ENCODE measurements around the gene ZNF521. TPM values are rescaled to one million over a fixed set of nuclear protein-coding genes. Genes with fewer than 3 reads are reported as not detected.
"Not testable (repeated sequence)": the region's sequence is repeated elsewhere in the genome, so short reads cannot be mapped to it uniquely, and the experiment has no call there.

Gene ZNF521
- total RNA-seq, 1 donor from 2014 or later, result 75.1 TPM

DNA sequence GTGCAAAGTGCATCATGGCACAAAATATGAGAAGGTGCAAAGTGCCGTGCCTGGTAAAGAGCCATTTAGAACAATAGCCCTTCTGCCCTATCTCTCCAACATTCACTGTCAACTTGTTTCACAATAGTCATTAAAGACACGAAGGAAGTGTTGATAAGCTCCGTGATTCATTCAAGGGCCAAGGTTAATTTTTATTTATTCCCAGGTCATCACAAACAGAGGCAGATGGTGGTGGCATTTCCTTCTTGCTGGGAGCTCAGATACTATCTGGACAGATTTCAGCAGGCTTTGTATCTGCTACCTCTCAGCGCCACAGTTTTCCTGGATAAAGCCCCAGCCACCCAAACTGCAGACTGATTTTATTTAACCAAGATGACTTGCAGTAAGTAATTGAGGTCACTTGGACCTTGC is 309.3 kb downstream of the ZNF521 start:
- H3K27me3 Mint-ChIP-seq, result peaks cover 25% of the 10 kb centered on the region
- H3K27ac Mint-ChIP-seq, result no peak overlapping the region
- H3K4me3 Mint-ChIP-seq, result no peak overlapping the region
- peaks cover 18% of the 10 kb centered on the region for H3K4me1 Mint-ChIP-seq (ENCODE audit: unreplicated experiment)
- no peak for DNase-seq (ENCODE audit: extremely low spot score, unreplicated experiment)
- H3K36me3 Mint-ChIP-seq, result peaks cover 4% of the 10 kb centered on the region
- TF ChIP-seq, protein P1, sequence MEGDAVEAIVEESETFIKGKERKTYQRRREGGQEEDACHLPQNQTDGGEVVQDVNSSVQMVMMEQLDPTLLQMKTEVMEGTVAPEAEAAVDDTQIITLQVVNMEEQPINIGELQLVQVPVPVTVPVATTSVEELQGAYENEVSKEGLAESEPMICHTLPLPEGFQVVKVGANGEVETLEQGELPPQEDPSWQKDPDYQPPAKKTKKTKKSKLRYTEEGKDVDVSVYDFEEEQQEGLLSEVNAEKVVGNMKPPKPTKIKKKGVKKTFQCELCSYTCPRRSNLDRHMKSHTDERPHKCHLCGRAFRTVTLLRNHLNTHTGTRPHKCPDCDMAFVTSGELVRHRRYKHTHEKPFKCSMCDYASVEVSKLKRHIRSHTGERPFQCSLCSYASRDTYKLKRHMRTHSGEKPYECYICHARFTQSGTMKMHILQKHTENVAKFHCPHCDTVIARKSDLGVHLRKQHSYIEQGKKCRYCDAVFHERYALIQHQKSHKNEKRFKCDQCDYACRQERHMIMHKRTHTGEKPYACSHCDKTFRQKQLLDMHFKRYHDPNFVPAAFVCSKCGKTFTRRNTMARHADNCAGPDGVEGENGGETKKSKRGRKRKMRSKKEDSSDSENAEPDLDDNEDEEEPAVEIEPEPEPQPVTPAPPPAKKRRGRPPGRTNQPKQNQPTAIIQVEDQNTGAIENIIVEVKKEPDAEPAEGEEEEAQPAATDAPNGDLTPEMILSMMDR (conservative IDR thresholded peaks at IDR 0.05), result no peak
- H3K9me3 Mint-ChIP-seq, result no peaks in the 10 kb centered on the region

DNA sequence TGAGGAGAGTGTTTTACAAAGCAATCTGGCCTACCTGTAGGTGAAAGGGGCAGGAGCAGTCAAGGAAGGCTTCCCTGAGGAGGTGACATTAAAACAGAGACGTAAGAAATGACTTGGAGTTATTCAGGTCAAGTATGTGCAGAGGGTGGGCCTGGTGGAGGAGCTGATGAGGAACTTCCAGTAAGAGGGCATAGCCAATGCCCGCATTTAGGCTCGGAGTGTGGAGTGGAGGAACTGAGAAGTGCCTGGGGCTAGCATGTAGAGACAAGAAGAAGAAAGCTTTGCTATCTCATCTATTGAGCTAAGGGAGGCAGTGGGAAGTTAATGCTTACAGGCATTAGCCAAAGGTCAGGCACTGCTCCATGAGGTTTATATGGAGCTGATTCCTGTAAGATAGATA is 312.2 kb downstream of the ZNF521 start:
- TF ChIP-seq, protein P1 (conservative IDR thresholded peaks at IDR 0.05), result no peak
- H3K9me3 Mint-ChIP-seq, result no peaks in the 10 kb centered on the region

DNA sequence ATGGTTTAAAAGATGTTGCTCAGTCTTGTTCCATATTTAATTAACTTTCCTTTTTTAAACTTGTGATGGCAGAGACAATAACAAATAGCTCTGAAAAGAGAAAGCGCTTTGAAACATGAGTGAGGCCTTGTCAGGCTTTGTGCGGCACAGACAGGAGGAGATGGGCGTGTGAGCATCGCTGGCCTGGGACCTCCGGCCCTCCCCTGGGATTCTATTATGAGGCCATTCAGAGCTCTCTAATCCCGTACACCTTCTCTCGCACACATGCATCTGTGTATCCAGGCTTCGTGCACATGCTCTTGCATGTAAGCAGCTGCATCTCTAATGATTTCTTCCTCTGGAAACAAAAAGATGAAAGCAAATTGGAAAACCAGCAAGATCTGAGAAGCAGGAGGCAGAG is 313.7 kb downstream of the ZNF521 start:
- Mint-ChIP-seq H3K4me3 (no peak overlapping the region), H3K4me1 (ENCODE audit: unreplicated experiment) (peaks cover 18% of the 10 kb centered on the region), H3K27me3 (peaks cover 18% of the 10 kb centered on the region), H3K9me3 (no peaks in the 10 kb centered on the region), H3K27ac (no peak overlapping the region), H3K36me3 (no peaks in the 10 kb centered on the region)
- TF ChIP-seq, protein P1 (conservative IDR thresholded peaks at IDR 0.05), result no peak
- DNase-seq (ENCODE audit: extremely low spot score, unreplicated experiment), result no peak

More for the DNA sequence above, 312.2 kb downstream of the ZNF521 start:
- Mint-ChIP-seq H3K27me3 (peaks cover 28% of the 10 kb centered on the region), H3K4me1 (ENCODE audit: unreplicated experiment) (peaks cover 24% of the 10 kb centered on the region), H3K27ac (no peak overlapping the region), H3K4me3 (no peak overlapping the region), H3K36me3 (peaks cover 4% of the 10 kb centered on the region)
- DNase-seq (ENCODE audit: extremely low spot score, unreplicated experiment), result no peak

DNA sequence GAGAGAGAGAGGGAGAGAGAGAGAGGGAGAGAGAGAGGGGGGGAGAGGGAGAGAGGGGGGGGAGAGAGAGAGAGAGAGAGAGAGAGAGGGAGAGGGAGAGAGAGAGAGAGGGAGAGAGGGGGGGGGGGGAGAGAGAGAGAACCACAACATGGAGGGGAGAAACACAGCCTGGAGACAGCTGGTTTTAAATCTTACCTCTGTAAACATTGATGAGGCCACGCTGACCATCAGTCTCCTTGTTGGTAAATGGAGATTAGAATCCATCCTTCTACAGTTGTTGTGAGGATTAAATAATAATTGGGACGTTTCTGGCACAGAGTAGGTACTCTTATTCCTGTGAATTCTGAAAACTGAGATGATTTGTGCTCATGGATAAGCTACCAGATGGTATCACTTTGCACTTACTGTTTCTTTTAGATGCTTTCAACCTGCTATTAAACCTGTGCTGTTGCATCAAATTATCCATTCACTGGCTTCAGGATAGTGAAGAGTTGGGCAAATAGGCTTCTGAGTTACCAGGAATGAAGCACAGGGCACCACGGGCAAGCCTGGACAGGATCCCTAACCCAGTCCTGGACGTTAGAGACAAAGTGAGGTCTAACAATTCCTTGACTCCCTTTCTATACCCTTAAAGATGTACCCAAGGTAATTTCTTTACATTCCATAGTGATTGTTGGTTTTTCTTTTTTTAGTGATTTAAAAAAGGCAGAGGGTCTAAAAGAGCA is 318.1 kb downstream of the ZNF521 start:
- DNase-seq (ENCODE audit: extremely low spot score, unreplicated experiment), result no peak
- Mint-ChIP-seq H3K4me3 (no peak overlapping the region), H3K9me3 (no peaks in the 10 kb centered on the region), H3K27ac (no peak overlapping the region), H3K27me3 (peaks cover 24% of the 10 kb centered on the region), H3K4me1 (ENCODE audit: unreplicated experiment) (peaks cover 28% of the 10 kb centered on the region), H3K36me3 (no peaks in the 10 kb centered on the region)
- TF ChIP-seq, protein P1 (conservative IDR thresholded peaks at IDR 0.05), result no peak

DNA sequence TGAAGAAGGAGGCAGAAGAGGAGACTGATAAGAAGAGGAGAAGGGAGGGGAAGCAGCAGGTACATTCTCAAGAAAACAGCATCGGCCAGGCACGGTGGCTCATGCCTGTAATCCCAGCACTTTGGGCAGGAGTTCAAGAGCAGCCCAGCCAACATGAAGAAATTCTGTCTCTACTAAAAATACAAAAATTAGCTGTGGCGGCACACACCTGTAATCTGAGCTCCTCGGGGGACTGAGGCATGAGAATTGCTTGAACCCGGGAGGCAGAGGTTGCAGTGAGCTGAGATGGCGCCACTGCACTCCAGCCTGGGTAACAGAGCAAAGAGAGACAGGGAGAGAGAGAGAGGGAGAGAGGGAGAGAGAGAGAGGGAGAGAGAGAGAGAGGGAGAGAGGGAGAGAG is 318.8 kb downstream of the ZNF521 start:
- not testable (repeated sequence) for H3K9me3 Mint-ChIP-seq; H3K4me3 Mint-ChIP-seq; H3K36me3 Mint-ChIP-seq; H3K27ac Mint-ChIP-seq; DNase-seq (ENCODE audit: extremely low spot score, unreplicated experiment)
- Mint-ChIP-seq H3K27me3 (peaks cover 24% of the 10 kb centered on the region), H3K4me1 (ENCODE audit: unreplicated experiment) (peaks cover 25% of the 10 kb centered on the region)

DNA sequence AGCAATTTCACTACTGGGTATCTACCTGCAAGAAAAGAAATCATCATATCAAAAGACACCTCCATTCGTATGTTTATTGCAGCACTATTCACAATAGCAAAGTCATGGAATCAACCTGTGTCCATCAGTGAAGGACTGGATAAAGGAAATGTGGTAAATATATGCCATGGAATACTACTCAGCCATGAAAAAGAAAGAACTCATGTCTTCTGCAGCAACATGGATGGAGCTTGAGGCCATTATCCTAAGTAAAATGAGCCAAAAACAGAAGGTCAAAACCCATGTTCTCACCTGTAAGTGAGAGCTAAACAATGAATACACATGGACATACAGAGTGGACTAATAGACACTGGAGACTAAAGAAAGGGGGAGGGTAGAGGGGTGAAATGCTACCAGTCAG is 322.2 kb downstream of the ZNF521 start:
- H3K9me3 Mint-ChIP-seq, result no peaks in the 10 kb centered on the region
- no peaks in the 10 kb centered on the region for H3K36me3 Mint-ChIP-seq
- DNase-seq (ENCODE audit: extremely low spot score, unreplicated experiment), result no peak
- H3K27ac Mint-ChIP-seq, result no peak overlapping the region
- H3K4me3 Mint-ChIP-seq, result no peak overlapping the region
- peaks cover 19% of the 10 kb centered on the region for H3K27me3 Mint-ChIP-seq
- TF ChIP-seq, protein P1 (conservative IDR thresholded peaks at IDR 0.05), result no peak
- peaks cover 16% of the 10 kb centered on the region for H3K4me1 Mint-ChIP-seq (ENCODE audit: unreplicated experiment)
